ENCODE results near the gene ARPC5L. TPM values are rescaled to one million over a fixed set of nuclear protein-coding genes. Genes with fewer than 3 reads are reported as not detected.

The ARPC5L gene
- total RNA-seq, 1 donor from 2014 or later, result 35.1 TPM

DNA sequence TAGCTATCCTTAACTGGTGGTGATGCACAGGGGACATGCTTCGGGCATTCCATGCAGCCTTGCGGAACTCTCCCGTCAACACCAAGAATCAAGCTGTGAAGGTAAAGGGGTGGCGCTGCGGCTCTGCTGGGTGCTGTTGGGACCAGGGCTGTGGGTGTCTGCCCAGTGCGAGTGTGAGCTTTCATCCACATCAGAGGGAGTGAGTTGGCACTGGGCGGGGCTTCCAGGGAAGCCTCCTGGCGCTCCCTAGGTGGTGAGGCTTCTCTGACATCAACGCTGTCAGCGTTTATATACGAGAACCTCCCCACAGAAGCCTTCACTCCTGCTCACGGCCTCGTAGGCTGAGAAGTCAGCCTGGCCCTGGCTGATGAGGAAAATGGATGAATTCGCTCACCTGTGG is 11.7 kb downstream of the ARPC5L start:
- no peak overlapping the region for H3K27ac Mint-ChIP-seq (ENCODE audit: unreplicated experiment)
- DNase-seq (ENCODE audit: low spot score), result no peak

DNA sequence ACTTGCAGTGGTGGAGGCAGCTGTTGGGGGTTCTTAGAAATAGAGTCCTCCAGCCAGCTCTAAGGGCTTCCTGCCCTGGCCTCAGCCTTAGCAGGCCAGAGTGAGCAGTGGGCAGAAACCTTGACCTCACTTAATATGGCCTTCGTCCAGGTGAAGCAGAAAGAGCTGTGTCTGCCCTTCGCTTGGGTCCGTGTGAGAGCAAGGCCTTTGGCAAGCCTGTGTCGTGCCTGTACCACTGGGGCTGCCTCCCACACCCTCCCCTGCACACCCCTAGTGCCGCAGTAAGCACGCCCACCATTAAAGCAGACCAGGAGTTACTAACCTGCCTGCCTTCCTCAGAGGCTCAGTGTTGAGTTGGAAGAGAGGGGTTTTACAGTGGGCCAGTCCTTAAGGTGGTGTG is 13.6 kb downstream of the ARPC5L start:
- DNase-seq (ENCODE audit: low spot score), result no peak
- peaks cover 16% of the 10 kb centered on the region for H3K36me3 Mint-ChIP-seq (ENCODE audit: low read depth)
- H3K9me3 Mint-ChIP-seq (ENCODE audit: low read depth), result no peaks in the 10 kb centered on the region
- H3K27me3 Mint-ChIP-seq (ENCODE audit: low read depth), result no peaks in the 10 kb centered on the region
- TF ChIP-seq, protein P1, sequence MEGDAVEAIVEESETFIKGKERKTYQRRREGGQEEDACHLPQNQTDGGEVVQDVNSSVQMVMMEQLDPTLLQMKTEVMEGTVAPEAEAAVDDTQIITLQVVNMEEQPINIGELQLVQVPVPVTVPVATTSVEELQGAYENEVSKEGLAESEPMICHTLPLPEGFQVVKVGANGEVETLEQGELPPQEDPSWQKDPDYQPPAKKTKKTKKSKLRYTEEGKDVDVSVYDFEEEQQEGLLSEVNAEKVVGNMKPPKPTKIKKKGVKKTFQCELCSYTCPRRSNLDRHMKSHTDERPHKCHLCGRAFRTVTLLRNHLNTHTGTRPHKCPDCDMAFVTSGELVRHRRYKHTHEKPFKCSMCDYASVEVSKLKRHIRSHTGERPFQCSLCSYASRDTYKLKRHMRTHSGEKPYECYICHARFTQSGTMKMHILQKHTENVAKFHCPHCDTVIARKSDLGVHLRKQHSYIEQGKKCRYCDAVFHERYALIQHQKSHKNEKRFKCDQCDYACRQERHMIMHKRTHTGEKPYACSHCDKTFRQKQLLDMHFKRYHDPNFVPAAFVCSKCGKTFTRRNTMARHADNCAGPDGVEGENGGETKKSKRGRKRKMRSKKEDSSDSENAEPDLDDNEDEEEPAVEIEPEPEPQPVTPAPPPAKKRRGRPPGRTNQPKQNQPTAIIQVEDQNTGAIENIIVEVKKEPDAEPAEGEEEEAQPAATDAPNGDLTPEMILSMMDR (IDR thresholded peaks at IDR 0.05), result no peak
- H3K4me1 Mint-ChIP-seq (ENCODE audit: low read depth), result peaks cover 46% of the 10 kb centered on the region
- H3K4me3 Mint-ChIP-seq (ENCODE audit: unreplicated experiment), result no peak overlapping the region
- no peak overlapping the region for H3K27ac Mint-ChIP-seq (ENCODE audit: unreplicated experiment)

More for the DNA sequence above, 11.7 kb downstream of the ARPC5L start:
- Mint-ChIP-seq H3K9me3 (ENCODE audit: low read depth) (no peaks in the 10 kb centered on the region), H3K27me3 (ENCODE audit: low read depth) (no peaks in the 10 kb centered on the region), H3K4me1 (ENCODE audit: low read depth) (peaks cover 54% of the 10 kb centered on the region), H3K36me3 (ENCODE audit: low read depth) (peaks cover 15% of the 10 kb centered on the region), H3K4me3 (ENCODE audit: unreplicated experiment) (no peak overlapping the region)
- TF ChIP-seq, protein P1 (IDR thresholded peaks at IDR 0.05), result no peak

DNA sequence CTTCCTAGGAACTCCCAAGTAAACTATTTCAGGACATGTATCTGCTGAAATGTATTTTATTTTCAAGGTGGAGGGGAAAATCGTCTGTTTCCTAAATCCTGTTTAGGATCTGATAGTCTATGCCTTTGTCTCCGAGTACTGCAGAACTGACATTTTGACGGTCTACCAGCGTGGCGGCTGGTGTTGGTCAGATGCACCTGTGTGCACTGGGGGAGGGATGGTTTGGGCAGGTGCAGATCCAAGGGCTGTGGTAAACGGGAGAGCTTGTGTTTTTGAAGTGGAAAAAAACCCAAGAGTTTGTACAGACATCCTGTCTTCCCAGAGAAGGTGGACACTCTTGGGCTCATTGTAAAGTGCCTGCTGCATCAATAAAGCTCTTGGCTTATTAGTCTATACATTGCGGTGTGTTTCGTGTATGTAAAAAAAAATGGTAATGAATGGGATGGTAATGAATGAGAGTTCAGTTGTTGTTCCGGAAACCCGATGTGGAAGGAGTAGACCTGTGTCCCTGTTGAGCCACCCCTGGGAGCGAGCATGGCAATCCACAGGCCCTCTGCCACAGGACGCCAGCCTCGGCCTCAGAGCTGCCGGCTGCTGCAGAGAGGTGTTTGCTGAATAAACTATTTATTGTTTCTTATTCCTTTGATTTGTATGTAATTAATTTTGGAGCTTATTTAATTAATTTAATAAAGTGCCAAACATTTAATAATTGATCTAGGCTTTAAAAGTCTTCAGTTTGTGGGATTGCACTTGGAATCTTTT is 15.3 kb downstream of the ARPC5L start:
- peaks cover 16% of the 10 kb centered on the region for H3K36me3 Mint-ChIP-seq (ENCODE audit: low read depth)
- no peak overlapping the region for H3K27ac Mint-ChIP-seq (ENCODE audit: unreplicated experiment)
- H3K27me3 Mint-ChIP-seq (ENCODE audit: low read depth), result no peaks in the 10 kb centered on the region
- no peak for DNase-seq (ENCODE audit: low spot score)
- TF ChIP-seq, protein P1 (IDR thresholded peaks at IDR 0.05), result no peak
- H3K4me3 Mint-ChIP-seq (ENCODE audit: unreplicated experiment), result no peak overlapping the region
- peaks cover 29% of the 10 kb centered on the region for H3K4me1 Mint-ChIP-seq (ENCODE audit: low read depth)
- H3K9me3 Mint-ChIP-seq (ENCODE audit: low read depth), result no peaks in the 10 kb centered on the region

GRCh38 chr9:124878021-124878420 is 16.1 kb downstream of the ARPC5L start:
- TF ChIP-seq, protein P1 (IDR thresholded peaks at IDR 0.05), result no peak
- DNase-seq (ENCODE audit: low spot score), result no peak
- Mint-ChIP-seq H3K36me3 (ENCODE audit: low read depth) (peaks cover 15% of the 10 kb centered on the region), H3K4me1 (ENCODE audit: low read depth) (peaks cover 21% of the 10 kb centered on the region), H3K9me3 (ENCODE audit: low read depth) (no peaks in the 10 kb centered on the region), H3K4me3 (ENCODE audit: unreplicated experiment) (no peak overlapping the region), H3K27ac (ENCODE audit: unreplicated experiment) (peak overlapping the region; percentile 41), H3K27me3 (ENCODE audit: low read depth) (no peaks in the 10 kb centered on the region)

- TF ChIP-seq, protein P1 (IDR thresholded peaks at IDR 0.05), result no peak
- H3K4me1 Mint-ChIP-seq (ENCODE audit: low read depth), result peaks cover 16% of the 10 kb centered on the region
- H3K36me3 Mint-ChIP-seq (ENCODE audit: low read depth), result peaks cover 14% of the 10 kb centered on the region
- H3K4me3 Mint-ChIP-seq (ENCODE audit: unreplicated experiment), result no peak overlapping the region
- no peak overlapping the region for H3K27ac Mint-ChIP-seq (ENCODE audit: unreplicated experiment)
- no peaks in the 10 kb centered on the region for H3K9me3 Mint-ChIP-seq (ENCODE audit: low read depth)
- no peaks in the 10 kb centered on the region for H3K27me3 Mint-ChIP-seq (ENCODE audit: low read depth)
- DNase-seq (ENCODE audit: low spot score), result no peak
These were observed 16.6 kb downstream of the ARPC5L start for GRCh38 chr9:124878518-124878917.
